Measurements from ENCODE around the gene USP49. TPM values are rescaled to one million over a fixed set of nuclear protein-coding genes. Genes with fewer than 3 reads are reported as not detected.

USP49 gene
- total and polyA plus RNA-seq, 2 of the 4 experiments (the other 2 are of a cell fraction), result 1.4 to 2.1 TPM

GRCh38 chr6:41920921-41921711 lies 25.9 kb upstream of the USP49 start, which contains the start of the genes BYSL and MED20:
BYSL (plus strand) TSS chr6:41921499; CDS start chr6:41921563, 64 bp downstream.
MED20 (minus strand) TSS chr6:41921139; CDS start chr6:41921018, 121 bp downstream.
- peak; percentile 89 for ATAC-seq (ENCODE audit: low read depth)
- Histone ChIP-seq H3K18ac (ENCODE audit: low read depth, low read length) (peak within 1 kb of the TSS; percentile 100), H2AK9ac (replicated peaks; ENCODE audit: low read depth, low read length, poor library complexity) (peak within 1 kb of the TSS; percentile 100), H2BK120ac (ENCODE audit: low read depth, low read length) (peak within 1 kb of the TSS; percentile 100), H3K79me1 (ENCODE audit: low read depth in 1 of 2, low read length in 2 of 2) (peaks cover 17 to 69% of the 10 kb centered on the region in 2 experiments), H3K56ac (ENCODE audit: extremely low read depth, insufficient read depth, low read length) (peak within 1 kb of the TSS; percentile 100), H2BK20ac (ENCODE audit: low read depth, low read length) (peak within 1 kb of the TSS; percentile 100), H4K20me1 (ENCODE audit: insufficient read depth, low read length) (peaks cover 10% of the 10 kb centered on the region), H3K23ac (ENCODE audit: low read depth, low read length) (peak within 1 kb of the TSS; percentile 100), H3K4me1 (ENCODE audit: control insufficient read depth, insufficient read depth, low read length) (peaks cover 10% of the 10 kb centered on the region), H3K27me3 (ENCODE audit: control insufficient read depth, insufficient read depth, low read length) (no peaks in the 10 kb centered on the region), H2BK5ac (ENCODE audit: low read depth, low read length, poor library complexity, severe bottlenecking) (peak within 1 kb of the TSS; percentile 98), H3K4me3 (ENCODE audit: insufficient read depth, low read depth, low read length) (peak within 1 kb of the TSS; percentile 93), H3K4me2 (ENCODE audit: low read depth, low read length) (peak within 1 kb of the TSS; percentile 100), H3K27ac (ENCODE audit: insufficient read depth, low read length) (peak within 1 kb of the TSS; percentile 99), H2AFZ (replicated peaks; ENCODE audit: low read length, poor library complexity) (peak within 1 kb of the TSS; percentile 99), H2BK15ac (ENCODE audit: low read depth, low read length) (peak within 1 kb of the TSS; percentile 99), H3K4ac (ENCODE audit: low read depth, low read length) (peak within 1 kb of the TSS; percentile 100), H4K91ac (ENCODE audit: insufficient read depth, low read depth, low read length) (peak within 1 kb of the TSS; percentile 100), H3K9me3 (ENCODE audit: control insufficient read depth, insufficient read depth, low read length) (no peaks in the 10 kb centered on the region), H3K36me3 (ENCODE audit: control insufficient read depth, insufficient read depth, low read length) (0 out of 2 replicates have a peak, but pooled peaks cover 5% of the 10 kb centered on the region), H2AK5ac (ENCODE audit: low read depth, low read length) (peak within 1 kb of the TSS; percentile 85), H3K14ac (replicated peaks; ENCODE audit: low read depth, low read length) (peak within 1 kb of the TSS; percentile 100), H4K5ac (ENCODE audit: low read depth, low read length) (peak within 1 kb of the TSS; percentile 100), H3K9me1 (ENCODE audit: insufficient read depth, low read length) (peaks cover 17% of the 10 kb centered on the region), H4K8ac (ENCODE audit: low read depth in 2 of 2, low read length in 2 of 2) (peak within 1 kb of the TSS; percentile 98 to 100), H3K9ac (ENCODE audit: low read depth, low read length) (peak within 1 kb of the TSS; percentile 100)
- in situ Hi-C loops (cut with MboI; ENCODE audit: low sequenced_read_pairs) (no loop called here), intact Hi-C loops (cut with micrococcal nuclease) (loop anchor here (2.0 to 5.0 kb wide), 3 partner anchors 74 to 134 kb away; partner anchors contain the start of gene TOMM6), dilution Hi-C loops (cut with HindIII; ENCODE audit: low sequenced_read_pairs, unreplicated experiment) (loop anchor here (10.0 kb wide), 1 partner anchor 124 kb away; no protein-coding TSS in a partner anchor)
- 0% methylated on average over 41 of the region's 55 CpGs; no CpG with 5 or more reads in 1 of the 2 experiments for WGBS, 2 experiments (ENCODE audit: extremely low coverage in 2 of 2, insufficient read length in 1 of 2)
- ChIA-PET POLR2A (ENCODE audit: unreplicated experiment) (no interaction called here), CTCF (interaction anchor here (0.6 to 1.5 kb wide), 11 partner anchors 18 to 269 kb away, joined by 3 to 10 read pairs (median 4); partner anchors contain the start of gene TOMM6)
- peak; percentile 94 for DNase-seq
- BruUV-seq (replicated peaks), result no TSS peak
- TF ChIP-seq BHLHE40 (IDR thresholded peaks at IDR 0.05; ENCODE audit: low read depth, low read length), result peak; percentile 28; the same call in 1 of the 2 replicates
- no peak for TF ChIP-seq SMC3 (IDR thresholded peaks at IDR 0.05; ENCODE audit: low read depth, low read length)
- TF ChIP-seq, protein P1, sequence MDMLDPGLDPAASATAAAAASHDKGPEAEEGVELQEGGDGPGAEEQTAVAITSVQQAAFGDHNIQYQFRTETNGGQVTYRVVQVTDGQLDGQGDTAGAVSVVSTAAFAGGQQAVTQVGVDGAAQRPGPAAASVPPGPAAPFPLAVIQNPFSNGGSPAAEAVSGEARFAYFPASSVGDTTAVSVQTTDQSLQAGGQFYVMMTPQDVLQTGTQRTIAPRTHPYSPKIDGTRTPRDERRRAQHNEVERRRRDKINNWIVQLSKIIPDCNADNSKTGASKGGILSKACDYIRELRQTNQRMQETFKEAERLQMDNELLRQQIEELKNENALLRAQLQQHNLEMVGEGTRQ (IDR thresholded peaks at IDR 0.05; ENCODE audit: low read depth, low read length), result peak; percentile 2; the same call in 1 of the 2 replicates
- TF ChIP-seq FOS (IDR thresholded peaks at IDR 0.05; ENCODE audit: low read depth, low read length), result 0 out of 2 replicates have a peak, but pooled peaks have one; percentile 6
- no peak for TF ChIP-seq RFX5 (IDR thresholded peaks at IDR 0.05; ENCODE audit: low read depth, low read length)
- no peak for TF ChIP-seq MAFK (IDR thresholded peaks at IDR 0.05; ENCODE audit: low read depth, low read length)
- TF ChIP-seq MAZ (IDR thresholded peaks at IDR 0.05; ENCODE audit: borderline replicate concordance, low read depth, low read length), result peak; percentile 62; the same call in 1 of the 2 replicates
- no peak for TF ChIP-seq RCOR1 (IDR thresholded peaks at IDR 0.05; ENCODE audit: insufficient replicate concordance, low read length)
- TF ChIP-seq, protein P2, sequence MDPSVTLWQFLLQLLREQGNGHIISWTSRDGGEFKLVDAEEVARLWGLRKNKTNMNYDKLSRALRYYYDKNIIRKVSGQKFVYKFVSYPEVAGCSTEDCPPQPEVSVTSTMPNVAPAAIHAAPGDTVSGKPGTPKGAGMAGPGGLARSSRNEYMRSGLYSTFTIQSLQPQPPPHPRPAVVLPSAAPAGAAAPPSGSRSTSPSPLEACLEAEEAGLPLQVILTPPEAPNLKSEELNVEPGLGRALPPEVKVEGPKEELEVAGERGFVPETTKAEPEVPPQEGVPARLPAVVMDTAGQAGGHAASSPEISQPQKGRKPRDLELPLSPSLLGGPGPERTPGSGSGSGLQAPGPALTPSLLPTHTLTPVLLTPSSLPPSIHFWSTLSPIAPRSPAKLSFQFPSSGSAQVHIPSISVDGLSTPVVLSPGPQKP (IDR thresholded peaks at IDR 0.05; ENCODE audit: borderline replicate concordance, low read depth, low read length), result no peak
- peak; percentile 95 for TF ChIP-seq MXI1 (IDR thresholded peaks at IDR 0.05; ENCODE audit: borderline replicate concordance, low read depth, low read length)
- no peak for TF ChIP-seq RAD21 (IDR thresholded peaks at IDR 0.05; ENCODE audit: low read length)
- peak; percentile 65; the same call in 1 of the 2 replicates for TF ChIP-seq CEBPB (IDR thresholded peaks at IDR 0.05; ENCODE audit: low read depth, low read length)

Data from IMR-90 (cell line).